Mucosa of descending colon (tissue), 3 donors: ENCODE results near the gene ZIC5. TPM values are rescaled to one million over a fixed set of nuclear protein-coding genes. Genes with fewer than 3 reads are reported as not detected.
A peak's percentile ranks its signal among the peaks of the same experiment; 100 is the strongest.

Experiments
- ATAC-seq: fragments of 200-7000 bp; cut with Tn5 transposase; one replicate; pipeline ENCODE4 v1.9.1; 2020; ENCODE audit warnings: mild to moderate bottlenecking, moderate library complexity
- DNase-seq, 3 donors: peaks; one replicate each; pipeline ENCODE4 v3.0.0-alpha.2; 2020
- H3K36me3 ChIP-seq: fragments of 200-600 bp; one replicate; pipeline ENCODE4 v1.8.0; 2021; ENCODE audit warnings: low read depth, mild to moderate bottlenecking
- H3K4me1 ChIP-seq: fragments of 200-600 bp; one replicate; pipeline ENCODE4 v1.8.0; 2021; ENCODE audit warnings: low read depth, mild to moderate bottlenecking
- H3K4me3 ChIP-seq: fragments of 200-600 bp; one replicate; pipeline ENCODE4 v1.8.0; 2021; ENCODE audit warnings: mild to moderate bottlenecking
- H3K9me3 ChIP-seq: fragments of 200-600 bp; one replicate; pipeline ENCODE4 v1.8.0; 2021; ENCODE audit warnings: mild to moderate bottlenecking
- CTCF ChIP-seq: fragments of 200-600 bp; IDR thresholded peaks from one replicate; pipeline ENCODE4 v1.8.0; 2022; ENCODE audit warnings: antibody characterized with exemption, mild to moderate bottlenecking
- intact Hi-C, 2 donors: fragments of 100-400 bp; cut with DNase I in 1 of 2; cut with micrococcal nuclease in 1 of 2; formaldehyde crosslinking; loops; one replicate each; pipeline versions ENCODE4 v1.11.0 to v1.11.1; 2022; cut with DNase I, micrococcal nuclease
- total RNA-seq, 3 donors: library from RNA; stranded (reverse); fragmentation: NEBNext Ultra II Directional in 2 of 3; extraction: Animal tissue kit (Norgen Biotek cat#: 25700) in 2 of 3; gene quantifications; one replicate each; pipeline versions ENCODE4 v1.2.1 to v1.2.4, GENCODE V29; 2021 to 2023
- donor health status: DM: no; HTN: no; CAD: no; lungs with moderate emphysema.
- donor health status: DM: no; HTN: no; CAD: no.
- donor health status: DM: no; HTN: yes; CAD: no.

The ZIC5 gene
- total RNA-seq, 3 donors from 2014 or later: not detected

DNA sequence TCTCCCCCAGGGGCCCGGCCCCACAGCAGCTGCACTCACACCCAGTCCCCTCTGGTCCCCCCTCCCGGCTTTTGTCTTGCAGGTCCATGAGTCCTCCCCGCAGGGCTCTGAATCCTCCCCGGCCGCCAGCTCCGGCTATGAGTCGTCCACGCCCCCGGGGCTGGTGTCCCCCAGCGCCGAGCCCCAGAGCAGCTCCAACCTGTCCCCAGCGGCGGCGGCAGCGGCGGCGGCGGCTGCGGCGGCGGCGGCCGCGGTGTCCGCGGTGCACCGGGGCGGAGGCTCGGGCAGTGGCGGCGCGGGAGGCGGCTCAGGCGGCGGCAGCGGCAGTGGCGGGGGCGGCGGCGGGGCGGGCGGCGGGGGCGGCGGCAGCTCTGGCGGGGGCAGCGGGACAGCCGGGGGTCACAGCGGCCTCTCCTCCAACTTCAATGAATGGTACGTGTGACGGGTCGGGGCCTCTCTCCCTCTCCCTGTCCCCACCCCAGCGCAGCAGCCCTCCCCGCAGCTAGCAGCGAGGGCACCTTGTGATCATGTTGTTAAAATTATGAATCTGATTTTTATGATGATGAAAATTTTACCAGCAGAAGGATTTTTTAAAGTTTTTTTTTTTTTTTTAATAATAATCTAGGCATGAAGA, 13.8 kb upstream of the ZIC5 start:
- ATAC-seq: no peak
- peak in 1 of 3 donors; percentile 33 for DNase-seq
- Histone ChIP-seq H3K4me3 (no peak overlapping the region), H3K36me3 (no peaks in the 10 kb centered on the region), H3K4me1 (peaks cover 29% of the 10 kb centered on the region), H3K9me3 (no peaks in the 10 kb centered on the region)
- TF ChIP-seq CTCF: no peak
- intact Hi-C loops: no loop called here

- intact Hi-C loops: no loop called here
- Histone ChIP-seq H3K4me3 (no peak overlapping the region), H3K4me1 (peaks cover 29% of the 10 kb centered on the region), H3K36me3 (no peaks in the 10 kb centered on the region), H3K9me3 (no peaks in the 10 kb centered on the region)
- DNase-seq (peak in 1 of 3 donors; percentile 33), ATAC-seq (no peak)
- no peak for TF ChIP-seq CTCF
Observed at GRCh38 chr13:99984461-99985240, 13.1 kb upstream of the ZIC5 start.

- TF ChIP-seq CTCF: no peak
- H3K4me1 ChIP-seq: peaks cover 26% of the 10 kb centered on the region
- no peak overlapping the region for H3K4me3 ChIP-seq
- H3K9me3 ChIP-seq: no peaks in the 10 kb centered on the region
- DNase-seq (no peak), ATAC-seq (no peak)
- intact Hi-C loops: no loop called here
- no peaks in the 10 kb centered on the region for H3K36me3 ChIP-seq
Observed at GRCh38 chr13:99983499-99984401, 12.2 kb upstream of the ZIC5 start.

DNA sequence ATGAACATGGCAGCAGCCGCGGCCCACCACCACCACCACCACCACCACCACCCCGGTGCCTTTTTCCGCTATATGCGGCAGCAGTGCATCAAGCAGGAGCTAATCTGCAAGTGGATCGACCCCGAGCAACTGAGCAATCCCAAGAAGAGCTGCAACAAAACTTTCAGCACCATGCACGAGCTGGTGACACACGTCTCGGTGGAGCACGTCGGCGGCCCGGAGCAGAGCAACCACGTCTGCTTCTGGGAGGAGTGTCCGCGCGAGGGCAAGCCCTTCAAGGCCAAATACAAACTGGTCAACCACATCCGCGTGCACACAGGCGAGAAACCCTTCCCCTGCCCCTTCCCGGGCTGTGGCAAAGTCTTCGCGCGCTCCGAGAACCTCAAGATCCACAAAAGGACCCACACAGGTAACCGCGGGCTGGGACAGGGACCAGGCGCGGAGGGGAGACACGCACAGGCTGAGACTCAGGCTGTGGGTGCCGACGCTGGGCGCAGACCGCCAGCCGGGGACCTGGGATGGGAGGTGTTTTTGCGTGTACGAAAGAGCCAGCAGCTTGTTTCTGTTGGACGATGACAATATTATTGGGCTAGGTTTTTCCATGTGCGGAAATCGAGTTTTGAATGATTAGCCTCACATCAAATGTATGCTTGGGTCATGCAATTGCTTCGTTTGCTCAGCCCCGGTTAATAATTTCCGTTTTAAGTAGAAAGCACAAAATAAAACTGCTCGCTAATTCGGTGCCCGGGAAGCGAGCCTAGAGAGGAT, 11.3 kb upstream of the ZIC5 start:
- H3K9me3 ChIP-seq: no peaks in the 10 kb centered on the region
- no peaks in the 10 kb centered on the region for H3K36me3 ChIP-seq
- intact Hi-C loops: no loop called here
- DNase-seq (no peak), ATAC-seq (no peak)
- H3K4me3 ChIP-seq: no peak overlapping the region
- TF ChIP-seq CTCF: no peak
- peaks cover 29% of the 10 kb centered on the region for H3K4me1 ChIP-seq
